GM19452 (cell line): ENCODE data around the gene CD22.
A peak's percentile ranks its signal among the peaks of the same experiment; 100 is the strongest.

Source experiments
- ATAC-seq: cut with Tn5 transposase; IDR thresholded peaks from one replicate; pipeline ENCODE4 v1.9.1; 2021; ENCODE audit not compliant: unreplicated experiment

CD22 gene

DNA sequence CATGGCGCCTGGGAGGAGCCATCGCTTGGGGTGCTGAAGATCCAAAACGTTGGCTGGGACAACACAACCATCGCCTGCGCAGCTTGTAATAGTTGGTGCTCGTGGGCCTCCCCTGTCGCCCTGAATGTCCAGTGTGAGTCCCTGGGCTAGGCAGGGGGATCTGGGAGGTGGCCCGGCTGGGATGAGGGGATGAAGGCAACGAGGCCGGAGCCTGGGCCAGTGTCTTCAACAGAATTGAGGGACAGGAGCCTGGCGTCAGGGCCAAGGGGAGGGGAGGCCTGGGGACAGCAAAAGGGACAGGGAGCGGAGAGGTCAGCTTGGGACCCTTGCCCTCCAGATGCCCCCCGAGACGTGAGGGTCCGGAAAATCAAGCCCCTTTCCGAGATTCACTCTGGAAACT is 12.0 kb downstream of the CD22 start:
- ATAC-seq = no peak

DNA sequence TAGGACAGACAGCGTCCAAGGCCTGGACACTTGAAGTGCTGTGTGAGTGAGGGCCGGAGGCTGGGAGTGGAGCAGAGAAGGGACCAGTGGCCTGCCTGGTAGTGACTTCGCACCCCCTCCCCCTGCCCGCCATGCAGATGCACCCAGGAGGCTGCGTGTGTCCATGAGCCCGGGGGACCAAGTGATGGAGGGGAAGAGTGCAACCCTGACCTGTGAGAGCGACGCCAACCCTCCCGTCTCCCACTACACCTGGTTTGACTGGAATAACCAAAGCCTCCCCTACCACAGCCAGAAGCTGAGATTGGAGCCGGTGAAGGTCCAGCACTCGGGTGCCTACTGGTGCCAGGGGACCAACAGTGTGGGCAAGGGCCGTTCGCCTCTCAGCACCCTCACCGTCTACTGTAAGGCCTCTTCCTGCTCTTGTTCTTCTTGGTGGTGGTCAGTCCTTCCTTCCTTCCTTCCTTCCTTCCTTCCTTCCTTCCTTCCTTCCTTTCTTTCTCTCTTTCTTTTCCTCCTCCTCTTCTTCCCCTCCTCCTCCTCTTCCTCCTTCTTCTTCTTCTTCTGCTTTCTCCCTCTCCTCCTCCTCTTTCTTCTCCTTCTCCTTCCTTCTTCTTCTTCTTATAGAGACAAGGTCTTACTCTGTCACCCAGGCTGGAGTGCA is 12.7 kb downstream of the CD22 start:
- ATAC-seq = no peak

DNA sequence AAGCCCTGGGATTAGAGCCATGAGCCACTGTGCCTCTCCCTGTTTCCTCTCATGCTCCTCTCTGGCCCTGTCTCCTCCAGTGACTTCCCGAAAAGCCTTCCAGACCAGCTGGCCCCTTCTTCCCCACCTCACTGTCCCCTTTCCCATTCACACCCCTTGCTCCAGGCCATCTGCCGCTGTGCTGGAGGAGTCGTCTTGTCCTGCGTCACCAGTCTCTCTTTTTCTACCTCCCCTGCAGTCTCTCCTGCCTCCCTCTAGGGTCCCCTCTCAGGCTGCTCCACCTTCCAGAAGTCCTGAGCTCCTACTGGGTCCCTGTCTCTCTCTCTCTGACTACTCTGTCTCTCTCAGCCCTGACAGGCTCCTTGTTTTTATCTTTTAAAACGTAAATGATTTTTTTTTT is 13.4 kb downstream of the CD22 start:
- no peak for ATAC-seq

DNA sequence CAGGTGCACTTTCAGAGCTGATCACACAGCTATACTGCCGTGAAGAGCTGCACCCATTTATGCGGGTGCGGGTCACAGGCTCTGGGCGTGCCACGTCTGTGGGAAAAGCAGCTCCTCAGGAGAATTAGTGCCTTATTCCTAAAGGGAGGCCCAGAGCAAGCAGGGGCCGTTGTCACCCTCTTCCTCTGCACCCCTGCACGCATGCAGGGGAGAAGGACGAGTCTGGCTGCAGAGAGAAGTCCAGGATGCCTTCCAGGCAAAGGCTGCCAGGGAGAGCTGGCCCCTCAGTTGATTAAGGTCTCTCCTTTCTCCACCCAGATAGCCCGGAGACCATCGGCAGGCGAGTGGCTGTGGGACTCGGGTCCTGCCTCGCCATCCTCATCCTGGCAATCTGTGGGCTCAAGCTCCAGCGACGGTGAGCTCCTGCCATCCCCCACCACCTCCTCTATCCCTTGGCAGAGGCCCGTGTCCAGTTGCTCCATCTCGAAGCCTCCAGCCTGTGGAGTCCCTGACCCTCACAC is 15.6 kb downstream of the CD22 start:
- ATAC-seq = no peak

DNA sequence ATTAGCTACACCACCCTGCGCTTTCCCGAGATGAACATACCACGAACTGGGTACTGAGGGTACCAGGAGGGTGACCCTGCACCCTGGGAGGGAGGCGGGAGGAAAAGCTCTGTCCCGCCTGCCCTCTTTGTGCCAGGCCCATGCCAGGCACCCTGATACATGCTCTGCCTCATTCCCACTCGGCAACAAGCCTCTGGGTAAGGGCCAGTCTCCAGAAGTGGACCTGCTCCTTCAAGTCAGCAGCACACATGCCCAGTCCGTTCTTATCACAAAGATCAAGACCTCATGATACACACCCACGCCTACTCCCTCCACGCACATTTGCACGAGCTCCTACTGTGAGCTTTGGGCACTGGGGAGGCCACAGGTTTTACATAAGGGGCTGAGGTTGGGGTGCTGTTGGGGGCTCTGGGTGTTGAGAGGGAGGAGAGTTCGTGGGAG is 16.7 kb downstream of the CD22 start:
- no peak for ATAC-seq

DNA sequence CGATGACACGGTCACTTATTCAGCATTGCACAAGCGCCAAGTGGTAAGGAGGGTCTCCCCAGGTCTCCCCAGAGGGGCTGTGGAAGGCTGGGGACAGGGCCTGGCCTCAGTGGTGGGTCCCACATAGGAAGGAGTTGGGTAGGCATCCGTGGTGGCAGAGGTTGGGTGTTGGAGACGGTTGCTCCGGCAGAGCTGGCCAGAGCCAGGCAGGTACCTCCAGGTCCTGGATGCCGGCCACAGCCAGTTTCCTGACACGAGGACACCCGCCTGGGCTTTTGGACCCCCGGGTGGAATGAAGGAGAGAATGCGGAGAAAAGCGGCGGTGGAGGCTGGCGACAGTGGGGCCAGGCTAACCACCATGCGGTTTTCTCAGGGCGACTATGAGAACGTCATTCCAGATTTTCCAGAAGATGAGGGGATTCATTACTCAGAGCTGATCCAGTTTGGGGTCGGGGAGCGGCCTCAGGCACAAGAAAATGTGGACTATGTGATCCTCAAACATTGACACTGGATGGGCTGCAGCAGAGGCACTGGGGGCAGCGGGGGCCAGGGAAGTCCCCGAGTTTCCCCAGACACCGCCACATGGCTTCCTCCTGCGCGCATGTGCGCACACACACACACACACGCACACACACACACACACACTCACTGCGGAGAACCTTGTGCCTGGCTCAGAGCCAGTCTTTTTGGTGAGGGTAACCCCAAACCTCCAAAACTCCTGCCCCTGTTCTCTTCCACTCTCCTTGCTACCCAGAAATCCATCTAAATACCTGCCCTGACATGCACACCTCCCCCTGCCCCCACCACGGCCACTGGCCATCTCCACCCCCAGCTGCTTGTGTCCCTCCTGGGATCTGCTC is 17.4 kb downstream of the CD22 start:
- ATAC-seq = no peak

DNA sequence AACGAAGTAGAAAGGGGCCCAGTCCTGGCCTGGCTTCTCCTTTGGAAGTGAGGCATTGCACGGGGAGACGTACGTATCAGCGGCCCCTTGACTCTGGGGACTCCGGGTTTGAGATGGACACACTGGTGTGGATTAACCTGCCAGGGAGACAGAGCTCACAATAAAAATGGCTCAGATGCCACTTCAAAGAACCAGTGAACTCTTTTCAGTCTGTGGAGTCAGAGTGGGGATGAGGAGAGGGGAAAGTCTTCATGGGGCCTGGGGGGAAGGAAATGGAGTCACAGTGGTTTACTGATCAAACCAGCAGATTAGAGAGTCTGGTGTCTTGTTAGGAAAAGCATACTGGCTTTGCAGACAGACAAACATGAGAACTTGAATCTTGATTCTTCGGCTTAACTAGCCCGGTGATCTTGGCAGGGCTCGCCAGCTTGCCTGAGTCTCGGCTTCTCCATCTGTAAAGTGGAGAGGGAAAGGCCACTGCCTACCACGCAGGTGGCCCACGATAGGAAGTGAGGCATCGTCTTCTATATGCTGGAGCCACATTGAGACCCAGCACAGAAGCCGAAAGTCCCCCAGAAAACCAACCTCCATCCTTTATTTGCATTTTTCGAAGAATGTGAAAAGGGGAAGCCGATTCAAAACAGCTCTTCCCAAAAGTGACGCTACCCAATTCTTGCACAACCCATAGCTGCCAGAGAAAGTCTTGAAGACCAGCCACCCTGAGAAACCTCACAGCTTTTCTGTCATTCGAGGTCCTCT is 18.4 kb downstream of the CD22 start, which contains the start of gene FFAR1:
TSS of gene FFAR1 (plus strand) at position 732 of the 759 bp plus-strand sequence. CDS start 3,650 bp downstream, outside the sequence.
- ATAC-seq = peak; percentile 43

DNA sequence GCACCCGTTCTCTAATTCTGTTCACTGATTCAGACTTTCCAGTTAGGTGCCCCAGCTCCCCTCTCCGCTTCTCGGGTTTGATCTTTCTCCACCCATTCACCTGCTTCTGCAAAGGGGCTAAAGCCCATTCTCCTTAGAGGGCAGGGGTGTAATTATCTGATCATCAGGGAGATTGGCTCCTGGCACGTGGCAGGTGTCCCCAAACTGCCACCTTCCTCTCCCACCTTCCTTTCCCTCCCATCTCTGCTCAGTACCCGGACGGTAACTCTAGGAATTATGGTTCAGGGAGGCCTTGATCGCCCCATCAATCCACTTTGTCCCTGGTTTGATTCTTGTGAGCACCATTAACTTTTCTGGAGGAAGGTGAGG is 18.9 kb downstream of the CD22 start:
- no peak for ATAC-seq

DNA sequence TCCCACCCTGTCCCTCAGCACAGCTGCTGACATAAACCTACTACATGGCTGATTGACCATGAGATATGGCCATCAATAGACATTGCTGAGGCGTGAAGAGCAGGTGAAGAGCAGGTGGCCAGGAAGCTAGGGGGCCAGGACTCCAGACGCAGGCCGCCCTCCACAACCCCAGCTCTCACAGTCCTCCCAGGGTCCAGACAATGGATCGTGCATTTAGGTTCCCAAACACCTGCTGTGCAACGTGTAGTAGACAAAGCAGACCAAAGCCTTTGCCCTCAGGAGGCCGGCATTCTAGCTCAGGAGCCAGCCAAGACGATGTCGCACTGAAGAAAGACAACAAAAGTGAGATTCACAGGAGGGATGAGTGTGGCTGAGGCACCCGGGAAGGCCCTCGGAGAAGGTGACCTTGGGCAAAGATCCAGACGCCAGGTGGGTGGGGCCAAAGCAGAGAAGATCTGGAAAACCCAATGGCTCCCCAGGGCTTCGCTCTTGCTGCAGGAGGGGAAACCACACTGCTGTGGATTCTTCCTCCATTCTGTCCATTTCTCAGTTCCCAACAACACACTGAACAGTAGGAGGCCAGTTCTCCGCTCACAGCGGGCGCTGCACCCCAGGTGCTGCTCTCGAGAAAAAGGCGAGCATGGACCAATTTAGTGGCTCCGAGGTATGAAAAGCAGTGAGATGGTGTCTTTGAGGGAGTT is 20.1 kb downstream of the CD22 start:
- ATAC-seq = no peak

DNA sequence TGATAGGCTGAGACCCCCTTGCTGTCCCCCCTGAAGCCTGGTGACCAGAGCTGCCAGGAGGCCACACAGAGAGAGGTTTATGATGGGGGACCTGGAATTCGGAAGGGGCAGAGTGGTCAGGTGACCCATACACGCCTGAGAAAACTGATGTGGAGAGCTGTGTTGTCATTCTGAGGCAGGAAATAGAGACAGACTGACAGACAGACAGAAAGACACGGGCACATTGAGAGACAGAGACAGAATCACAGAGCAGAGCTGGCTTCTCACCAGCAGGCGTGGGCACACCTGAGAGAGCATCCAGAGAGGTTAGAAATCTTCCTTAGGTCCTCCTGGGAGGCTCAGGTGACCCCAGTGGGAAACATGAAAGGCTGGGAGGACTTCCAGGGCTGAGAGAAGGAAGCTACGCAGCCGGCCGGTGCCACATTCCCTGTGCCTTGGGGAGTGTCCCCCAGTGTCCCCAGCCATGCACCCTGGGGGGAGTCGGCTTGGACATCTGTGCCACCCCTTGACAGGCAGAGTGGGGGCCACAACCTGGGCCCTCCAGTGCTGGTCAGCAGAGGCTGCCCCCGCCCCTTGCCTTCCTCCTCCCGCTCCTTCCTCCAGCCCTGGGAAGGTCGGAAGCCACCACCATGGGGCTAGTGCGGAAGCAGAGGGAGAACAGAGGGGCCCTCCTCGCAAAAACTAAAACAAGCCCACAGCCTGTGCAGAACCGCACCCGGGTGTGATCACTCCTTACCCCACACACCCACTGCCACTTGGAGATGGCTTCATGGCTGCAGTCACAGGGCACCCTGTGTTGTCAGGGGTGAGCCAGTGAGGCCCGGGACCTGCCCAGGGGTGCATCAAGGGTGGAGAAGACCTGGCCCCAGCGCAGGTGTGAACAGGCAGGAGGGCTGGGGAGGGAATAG is 20.9 kb downstream of the CD22 start:
- ATAC-seq = no peak

DNA sequence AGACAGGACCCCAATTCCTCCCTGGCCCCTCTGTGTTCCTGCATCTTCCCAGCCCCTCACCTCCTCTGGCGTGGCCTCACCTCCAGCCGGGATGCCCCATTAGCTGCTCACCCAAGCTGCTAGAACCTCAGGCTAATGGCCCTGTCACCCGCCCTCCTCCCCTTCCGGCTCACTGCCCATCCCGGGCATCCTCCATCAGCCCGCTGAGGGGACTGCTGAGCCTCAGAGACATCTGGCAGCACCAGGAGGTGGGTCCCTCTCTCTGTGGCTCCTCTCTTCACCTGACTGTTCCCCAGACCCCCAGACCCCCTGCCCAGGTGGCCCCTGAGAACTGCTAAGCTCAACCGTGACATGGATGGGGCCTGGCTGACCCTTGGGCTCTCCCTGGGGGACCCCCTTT is 21.6 kb downstream of the CD22 start:
- ATAC-seq = no peak

DNA sequence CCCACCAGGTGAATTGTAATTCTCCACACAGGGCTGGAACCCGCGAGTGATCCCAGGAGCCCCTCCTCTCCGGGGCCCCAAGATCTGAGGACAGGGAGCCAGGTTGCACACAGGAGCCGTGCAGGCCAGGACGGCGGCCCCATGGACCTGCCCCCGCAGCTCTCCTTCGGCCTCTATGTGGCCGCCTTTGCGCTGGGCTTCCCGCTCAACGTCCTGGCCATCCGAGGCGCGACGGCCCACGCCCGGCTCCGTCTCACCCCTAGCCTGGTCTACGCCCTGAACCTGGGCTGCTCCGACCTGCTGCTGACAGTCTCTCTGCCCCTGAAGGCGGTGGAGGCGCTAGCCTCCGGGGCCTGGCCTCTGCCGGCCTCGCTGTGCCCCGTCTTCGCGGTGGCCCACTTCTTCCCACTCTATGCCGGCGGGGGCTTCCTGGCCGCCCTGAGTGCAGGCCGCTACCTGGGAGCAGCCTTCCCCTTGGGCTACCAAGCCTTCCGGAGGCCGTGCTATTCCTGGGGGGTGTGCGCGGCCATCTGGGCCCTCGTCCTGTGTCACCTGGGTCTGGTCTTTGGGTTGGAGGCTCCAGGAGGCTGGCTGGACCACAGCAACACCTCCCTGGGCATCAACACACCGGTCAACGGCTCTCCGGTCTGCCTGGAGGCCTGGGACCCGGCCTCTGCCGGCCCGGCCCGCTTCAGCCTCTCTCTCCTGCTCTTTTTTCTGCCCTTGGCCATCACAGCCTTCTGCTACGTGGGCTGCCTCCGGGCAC is 22.6 kb downstream of the CD22 start:
- ATAC-seq = no peak

DNA sequence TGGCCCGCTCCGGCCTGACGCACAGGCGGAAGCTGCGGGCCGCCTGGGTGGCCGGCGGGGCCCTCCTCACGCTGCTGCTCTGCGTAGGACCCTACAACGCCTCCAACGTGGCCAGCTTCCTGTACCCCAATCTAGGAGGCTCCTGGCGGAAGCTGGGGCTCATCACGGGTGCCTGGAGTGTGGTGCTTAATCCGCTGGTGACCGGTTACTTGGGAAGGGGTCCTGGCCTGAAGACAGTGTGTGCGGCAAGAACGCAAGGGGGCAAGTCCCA is 23.1 kb downstream of the CD22 start:
- no peak for ATAC-seq

DNA sequence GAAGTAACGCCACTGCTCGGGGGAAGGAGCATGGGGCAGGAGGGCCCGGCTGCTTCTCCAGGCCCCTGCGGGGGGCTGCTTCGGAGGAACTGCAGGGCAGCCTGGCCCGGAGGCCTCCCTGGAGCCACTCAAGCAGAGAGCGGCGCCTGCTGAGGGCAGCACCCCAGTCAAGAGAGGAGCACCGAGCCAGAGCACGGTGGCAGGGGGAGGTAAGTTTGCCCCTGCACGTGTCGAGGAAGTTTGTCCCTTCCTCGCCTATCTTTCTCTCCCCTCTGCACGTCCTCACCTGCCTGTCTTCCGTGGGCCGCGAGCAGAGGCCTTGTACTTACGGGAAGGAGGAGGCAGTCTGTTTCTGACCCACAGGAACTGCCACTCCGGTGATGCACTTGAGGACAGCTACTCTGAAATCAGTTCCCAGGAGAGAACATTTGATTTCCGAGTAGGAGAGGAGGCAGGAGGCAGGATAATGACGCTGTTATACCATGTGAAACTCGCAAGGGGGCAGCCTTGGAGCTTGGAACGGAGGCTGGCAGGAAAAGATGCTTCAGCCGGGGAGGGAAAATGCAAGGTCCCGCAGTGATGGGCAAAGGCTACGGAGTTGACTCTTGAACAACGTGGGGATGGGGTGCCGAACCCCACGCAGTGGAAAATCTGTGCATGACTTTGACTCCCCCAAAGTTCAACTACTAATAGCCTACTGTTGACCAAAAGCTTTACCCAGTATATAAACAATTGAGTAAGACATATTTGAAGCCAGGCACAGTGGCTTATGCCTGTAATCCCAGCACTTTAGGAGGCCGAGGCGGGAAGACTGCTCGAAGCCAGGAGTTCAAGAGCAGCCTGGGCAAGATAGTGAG is 23.7 kb downstream of the CD22 start:
- ATAC-seq = no peak

DNA sequence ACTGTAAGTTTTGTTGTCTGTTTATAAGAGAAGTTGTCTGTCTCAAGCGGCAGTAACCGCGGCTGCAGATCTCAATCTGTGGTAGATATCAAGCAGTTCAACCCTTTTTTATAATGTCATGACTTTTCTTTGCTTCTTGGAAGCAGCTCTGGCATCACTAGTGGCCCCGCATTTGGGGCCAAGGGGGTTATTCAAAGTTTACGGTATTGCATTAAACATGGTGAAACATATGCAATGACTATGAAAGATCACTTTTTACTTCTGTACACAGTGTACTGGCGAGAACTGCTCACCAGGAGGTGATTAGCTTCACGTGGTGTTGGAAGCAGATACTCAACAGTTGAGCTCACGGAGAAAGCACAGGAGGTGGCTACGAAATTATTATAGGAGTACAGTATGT is 24.6 kb downstream of the CD22 start:
- ATAC-seq = no peak

DNA sequence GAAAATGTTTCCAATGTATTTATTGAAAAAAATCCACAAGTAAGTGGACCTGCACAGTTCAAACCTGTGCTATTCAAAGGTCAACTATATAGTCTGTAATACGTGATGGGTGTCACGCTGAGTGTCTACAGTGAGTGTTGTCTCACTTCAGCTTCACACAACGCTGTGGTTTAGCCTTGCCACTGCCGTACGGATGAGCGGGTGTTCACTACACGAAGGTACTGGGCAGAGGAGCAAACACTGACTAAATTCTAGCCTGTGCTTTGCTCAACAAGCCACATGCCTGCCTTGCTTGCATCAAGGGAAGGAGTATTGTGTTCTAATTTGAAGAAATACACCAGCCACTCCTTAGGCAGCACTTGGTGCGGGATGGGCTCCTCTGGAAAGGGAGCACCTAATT is 25.9 kb downstream of the CD22 start:
- no peak for ATAC-seq

DNA sequence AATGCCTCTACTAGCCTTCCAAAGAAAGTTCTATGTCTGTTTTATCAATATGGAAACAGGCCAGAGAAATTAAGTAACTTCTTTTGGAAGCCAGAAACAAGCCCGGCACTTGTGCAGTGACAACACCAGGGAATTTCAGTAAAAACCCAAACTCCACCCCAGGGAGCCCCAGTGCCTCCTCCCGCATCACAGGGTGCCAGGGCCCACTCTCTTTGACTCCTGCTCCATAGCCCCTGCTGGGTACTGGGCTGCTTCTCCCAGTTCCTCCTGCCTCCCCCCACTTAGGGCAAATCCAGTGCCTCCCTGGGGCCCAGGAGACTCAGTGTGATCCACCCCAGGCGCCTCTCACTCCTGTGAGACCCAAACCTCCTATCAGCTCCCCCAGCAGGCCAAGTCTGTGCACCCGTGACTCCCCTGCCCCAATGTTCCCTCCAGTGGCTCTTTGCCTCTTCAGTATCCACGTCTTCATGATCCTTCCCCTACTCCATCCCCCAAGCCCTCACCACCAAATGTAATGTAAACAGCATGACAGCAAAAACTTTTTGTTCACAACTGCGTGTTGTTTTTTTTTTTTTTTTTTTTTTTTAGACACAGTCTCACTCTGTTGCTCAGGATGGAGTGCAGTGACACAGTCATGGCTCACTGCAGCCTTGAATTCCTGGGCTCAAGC is 26.9 kb downstream of the CD22 start:
- ATAC-seq = no peak
